Chondrocyte (in vitro differentiated cells): ENCODE results near the gene TK1. TPM values are rescaled to one million over a fixed set of nuclear protein-coding genes. Genes with fewer than 3 reads are reported as not detected.

Experiments
- DNase-seq: peaks from one replicate; pipeline ENCODE4 v3.0.0; 2021; ENCODE audit warnings: mixed read lengths, low spot score
- H3K27ac Mint-ChIP-seq: one replicate; pipeline ENCODE4 v1.8.0; 2021; ENCODE audit warnings: mild to moderate bottlenecking, moderate library complexity, mixed read lengths; ENCODE audit not compliant: unreplicated experiment
- H3K27me3 Mint-ChIP-seq: 2 replicates; pipeline ENCODE4 v1.8.0; 2021; ENCODE audit warnings: low read depth, mixed read lengths
- H3K36me3 Mint-ChIP-seq: 2 replicates; pipeline ENCODE4 v1.8.0; 2021; ENCODE audit warnings: low read depth, mixed read lengths
- H3K4me1 Mint-ChIP-seq: 2 replicates; pipeline ENCODE4 v1.8.0; 2021; ENCODE audit warnings: low read depth, mild to moderate bottlenecking, mixed read lengths
- H3K4me3 Mint-ChIP-seq: one replicate; pipeline ENCODE4 v1.8.0; 2021; ENCODE audit warnings: mild to moderate bottlenecking, moderate library complexity, mixed read lengths; ENCODE audit not compliant: unreplicated experiment
- H3K9me3 Mint-ChIP-seq: 2 replicates; pipeline ENCODE4 v1.8.0; 2021; ENCODE audit warnings: low read depth, mixed read lengths
- total RNA-seq: library from RNA; stranded (reverse); gene quantifications from 3 replicates; pipeline ENCODE4 v1.2.1, GENCODE V29; 2021
- TF ChIP-seq, protein P1 (sequence below): fragments of 200-600 bp; sonication (generic); IDR thresholded peaks from 2 replicates; pipeline ENCODE4 v1.5.0; 2021; ENCODE audit warnings: antibody characterized with exemption, mild to moderate bottlenecking, moderate library complexity

The TK1 gene
- total RNA-seq, 1 donor from 2014 or later: 21.1 TPM

GRCh38 chr17:78224231-78225087, 37.6 kb upstream of the TK1 start:
- DNase-seq: no peak
- Mint-ChIP-seq H3K36me3 (peaks cover 2% of the 10 kb centered on the region), H3K27me3 (no peaks in the 10 kb centered on the region), H3K9me3 (no peaks in the 10 kb centered on the region), H3K27ac (no peak overlapping the region), H3K4me3 (no peak overlapping the region), H3K4me1 (peaks cover 3% of the 10 kb centered on the region)
- TF ChIP-seq, protein P1, sequence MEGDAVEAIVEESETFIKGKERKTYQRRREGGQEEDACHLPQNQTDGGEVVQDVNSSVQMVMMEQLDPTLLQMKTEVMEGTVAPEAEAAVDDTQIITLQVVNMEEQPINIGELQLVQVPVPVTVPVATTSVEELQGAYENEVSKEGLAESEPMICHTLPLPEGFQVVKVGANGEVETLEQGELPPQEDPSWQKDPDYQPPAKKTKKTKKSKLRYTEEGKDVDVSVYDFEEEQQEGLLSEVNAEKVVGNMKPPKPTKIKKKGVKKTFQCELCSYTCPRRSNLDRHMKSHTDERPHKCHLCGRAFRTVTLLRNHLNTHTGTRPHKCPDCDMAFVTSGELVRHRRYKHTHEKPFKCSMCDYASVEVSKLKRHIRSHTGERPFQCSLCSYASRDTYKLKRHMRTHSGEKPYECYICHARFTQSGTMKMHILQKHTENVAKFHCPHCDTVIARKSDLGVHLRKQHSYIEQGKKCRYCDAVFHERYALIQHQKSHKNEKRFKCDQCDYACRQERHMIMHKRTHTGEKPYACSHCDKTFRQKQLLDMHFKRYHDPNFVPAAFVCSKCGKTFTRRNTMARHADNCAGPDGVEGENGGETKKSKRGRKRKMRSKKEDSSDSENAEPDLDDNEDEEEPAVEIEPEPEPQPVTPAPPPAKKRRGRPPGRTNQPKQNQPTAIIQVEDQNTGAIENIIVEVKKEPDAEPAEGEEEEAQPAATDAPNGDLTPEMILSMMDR: no peak

GRCh38 chr17:78223765-78224164, 36.9 kb upstream of the TK1 start:
- Mint-ChIP-seq H3K4me1 (peaks cover 3% of the 10 kb centered on the region), H3K27ac (no peak overlapping the region), H3K9me3 (no peaks in the 10 kb centered on the region), H3K27me3 (no peaks in the 10 kb centered on the region), H3K36me3 (peaks cover 2% of the 10 kb centered on the region), H3K4me3 (no peak overlapping the region)
- no peak for DNase-seq
- TF ChIP-seq, protein P1: no peak

- peaks cover 2% of the 10 kb centered on the region for H3K36me3 Mint-ChIP-seq
- no peak for DNase-seq
- H3K4me1 Mint-ChIP-seq: peaks cover 3% of the 10 kb centered on the region
- H3K9me3 Mint-ChIP-seq: no peaks in the 10 kb centered on the region
- H3K4me3 Mint-ChIP-seq: no peak overlapping the region
- TF ChIP-seq, protein P1: no peak
- H3K27me3 Mint-ChIP-seq: no peaks in the 10 kb centered on the region
- H3K27ac Mint-ChIP-seq: no peak overlapping the region
Observed at GRCh38 chr17:78223061-78223460, 36.2 kb upstream of the TK1 start.

DNA sequence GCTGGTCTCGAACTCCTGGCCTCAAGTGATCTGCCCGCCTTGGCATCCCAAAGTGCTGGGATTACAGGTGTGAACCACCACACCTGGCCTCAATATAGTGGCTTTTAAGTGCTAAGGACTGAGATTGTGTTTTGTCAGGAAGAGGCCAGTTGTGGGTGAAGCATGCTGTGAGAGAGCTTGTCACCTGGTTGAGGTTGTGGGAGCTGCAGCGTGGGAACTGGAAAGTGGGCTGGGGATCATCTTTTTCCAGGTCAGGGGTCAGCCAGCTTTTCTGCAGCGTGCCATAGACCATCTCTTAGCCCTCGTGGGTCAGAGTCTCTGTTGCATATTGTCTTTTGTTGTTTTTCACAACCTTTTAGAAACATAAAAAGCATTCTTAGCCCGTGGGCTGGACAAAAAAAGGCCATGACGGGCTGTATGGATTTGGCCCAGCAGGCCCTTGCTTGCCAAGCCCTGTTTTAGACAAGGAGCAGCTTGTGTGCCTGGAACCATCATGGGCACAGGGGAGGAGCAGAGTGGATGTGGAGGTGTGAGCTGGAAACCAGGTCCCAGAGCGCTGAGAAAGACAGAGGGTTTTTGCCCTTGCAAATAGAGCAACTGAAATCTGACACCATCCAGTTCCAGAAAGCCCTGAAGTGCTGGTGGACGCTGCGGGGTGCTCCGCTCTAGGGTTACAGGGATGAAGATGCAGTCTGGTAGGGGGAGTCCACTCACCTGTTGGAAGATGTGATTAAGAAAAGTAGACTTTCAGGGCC, 32.7 kb upstream of the TK1 start:
- TF ChIP-seq, protein P1: no peak
- Mint-ChIP-seq H3K4me3 (no peak overlapping the region), H3K27me3 (no peaks in the 10 kb centered on the region), H3K9me3 (no peaks in the 10 kb centered on the region), H3K27ac (no peak overlapping the region), H3K36me3 (peaks cover 2% of the 10 kb centered on the region), H3K4me1 (peaks cover 12% of the 10 kb centered on the region)
- DNase-seq: no peak

DNA sequence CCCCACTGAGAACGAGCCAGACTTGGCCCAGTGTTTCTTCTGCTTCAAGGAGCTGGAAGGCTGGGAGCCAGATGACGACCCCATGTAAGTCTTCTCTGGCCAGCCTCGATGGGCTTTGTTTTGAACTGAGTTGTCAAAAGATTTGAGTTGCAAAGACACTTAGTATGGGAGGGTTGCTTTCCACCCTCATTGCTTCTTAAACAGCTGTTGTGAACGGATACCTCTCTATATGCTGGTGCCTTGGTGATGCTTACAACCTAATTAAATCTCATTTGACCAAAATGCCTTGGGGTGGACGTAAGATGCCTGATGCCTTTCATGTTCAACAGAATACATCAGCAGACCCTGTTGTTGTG, 27.8 kb upstream of the TK1 start:
- Mint-ChIP-seq H3K36me3 (no peaks in the 10 kb centered on the region), H3K27ac (peak overlapping the region; percentile 68), H3K4me3 (peak overlapping the region; percentile 81), H3K9me3 (no peaks in the 10 kb centered on the region), H3K27me3 (no peaks in the 10 kb centered on the region), H3K4me1 (peaks cover 23% of the 10 kb centered on the region)
- DNase-seq: no peak
- TF ChIP-seq, protein P1: no peak
